Esophagus (tissue), 2 donors: ENCODE results near the gene SRGN. TPM values are rescaled to one million over a fixed set of nuclear protein-coding genes. Genes with fewer than 3 reads are reported as not detected.

ENCODE experiments used
- H3K27ac ChIP-seq, 2 donors: one replicate each; pipeline ENCODE4 v1.5.1; 2013; ENCODE audit warnings: low read depth in 2 of 2, mild to moderate bottlenecking in 2 of 2, inconsistent platforms in 1 of 2, low read length in 1 of 2, moderate library complexity in 1 of 2
- H3K27me3 ChIP-seq, 2 donors: one replicate each; pipeline ENCODE4 v1.6.1; 2013; ENCODE audit warnings: low read length in 2 of 2, control low read depth in 1 of 2, mild to moderate bottlenecking in 1 of 2; ENCODE audit not compliant: insufficient read depth in 2 of 2, control insufficient read depth in 1 of 2
- H3K36me3 ChIP-seq, 2 donors: one replicate each; pipeline ENCODE4 v1.6.1; 2013; ENCODE audit warnings: low read length in 1 of 2; ENCODE audit not compliant: control insufficient read depth in 2 of 2, insufficient read depth in 2 of 2
- H3K4me1 ChIP-seq, 2 donors: one replicate each; pipeline ENCODE4 v1.6.1; 2013; ENCODE audit warnings: low read length in 1 of 2; ENCODE audit not compliant: control insufficient read depth in 2 of 2, insufficient read depth in 2 of 2
- H3K4me3 ChIP-seq, 2 donors: one replicate each; pipeline ENCODE4 v1.5.1; 2013; ENCODE audit warnings: low read length in 2 of 2, mild to moderate bottlenecking in 2 of 2, low read depth in 1 of 2, moderate library complexity in 1 of 2
- H3K9me3 ChIP-seq, 2 donors: one replicate each; pipeline ENCODE4 v1.6.1; 2013; ENCODE audit warnings: mild to moderate bottlenecking in 2 of 2, low read depth in 1 of 2, low read length in 1 of 2, moderate library complexity in 1 of 2; ENCODE audit not compliant: control insufficient read depth in 2 of 2, insufficient read depth in 1 of 2
- WGBS, 2 donors: extraction: QIAGEN DNeasy Blood & Tissue Kit; methylation state at CpG; one replicate each; pipeline ENCODE4 v1.1.7; 2013; 5-methylcytosine and 5-hydroxymethylcytosine counted together
- polyA plus RNA-seq, 2 donors: library from polyadenylated mRNA; stranded (reverse); fragments of 200-250 nt; gene quantifications; one replicate each; pipeline ENCODE4 v1.2.3, GENCODE V29; 2013
- donor health status: healthy with polysubstance abuse.
- donor health status: Bipolar disorder and iron deficiency.

Gene SRGN
- polyA plus RNA-seq, 2 donors = 7.3 to 14.9 TPM

- Histone ChIP-seq H3K4me1 (no peaks in the 10 kb centered on the region), H3K4me3 (peak overlapping the region in 1 of 2 donors; percentile 12), H3K36me3 (no peaks in the 10 kb centered on the region), H3K27me3 (no peaks in the 10 kb centered on the region), H3K27ac (peak overlapping the region in 1 of 2 donors; percentile 59), H3K9me3 (no peaks in the 10 kb centered on the region)
- WGBS, 2 donors = 44% methylated on average over 9 of the region's 9 CpGs
Measured at GRCh38 chr10:69086001-69086509, 1.8 kb upstream of the SRGN start.

GRCh38 chr10:69088471-69088769 lies 517 bp downstream of the SRGN start:
- Histone ChIP-seq H3K36me3 (no peaks in the 10 kb centered on the region), H3K27ac (peak overlapping the region; percentile 78 to 87), H3K4me3 (peak overlapping the region; percentile 26 to 37), H3K4me1 (no peaks in the 10 kb centered on the region), H3K27me3 (no peaks in the 10 kb centered on the region), H3K9me3 (no peaks in the 10 kb centered on the region)
- 59 to 70% methylated on average over 3 of the region's 3 CpGs for WGBS, 2 donors

DNA sequence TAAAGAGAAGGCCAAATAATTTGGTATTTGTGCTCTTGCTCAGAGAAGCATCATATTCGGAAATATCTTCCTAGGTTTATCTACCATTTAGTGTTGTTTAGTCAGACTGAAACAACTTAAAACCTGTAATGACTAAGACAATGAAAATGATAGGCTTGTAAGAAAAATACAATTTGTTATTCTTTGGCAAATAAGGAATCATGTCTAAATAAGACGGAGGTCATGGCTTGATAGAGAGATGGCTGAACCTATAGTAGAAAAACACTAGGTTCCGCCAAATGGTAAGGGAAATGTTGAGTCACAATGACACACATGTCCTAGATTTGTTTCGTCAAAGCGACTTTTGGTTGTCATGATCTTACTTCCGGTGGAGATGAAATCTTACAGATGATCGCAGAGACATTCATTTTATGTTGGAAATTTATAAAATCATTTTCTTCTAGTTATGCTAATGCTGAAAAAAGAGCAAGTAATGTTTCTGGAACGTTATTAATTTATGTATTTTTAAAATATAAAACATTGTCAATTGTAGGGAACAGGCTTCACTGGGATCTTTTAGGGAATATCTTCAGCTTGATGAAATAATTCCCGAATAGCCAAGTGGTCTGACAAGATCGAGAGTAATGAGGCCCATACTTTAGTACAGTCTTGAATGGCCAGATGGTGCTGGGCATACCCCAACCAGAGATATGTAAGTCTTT lies 1.0 kb downstream of the SRGN start:
- 69 to 74% methylated on average over 10 of the region's 10 CpGs for WGBS, 2 donors
- Histone ChIP-seq H3K9me3 (no peaks in the 10 kb centered on the region), H3K4me1 (no peaks in the 10 kb centered on the region), H3K36me3 (no peaks in the 10 kb centered on the region), H3K4me3 (peak overlapping the region in 1 of 2 donors; percentile 37), H3K27ac (peak overlapping the region; percentile 53 to 57), H3K27me3 (no peaks in the 10 kb centered on the region)

DNA sequence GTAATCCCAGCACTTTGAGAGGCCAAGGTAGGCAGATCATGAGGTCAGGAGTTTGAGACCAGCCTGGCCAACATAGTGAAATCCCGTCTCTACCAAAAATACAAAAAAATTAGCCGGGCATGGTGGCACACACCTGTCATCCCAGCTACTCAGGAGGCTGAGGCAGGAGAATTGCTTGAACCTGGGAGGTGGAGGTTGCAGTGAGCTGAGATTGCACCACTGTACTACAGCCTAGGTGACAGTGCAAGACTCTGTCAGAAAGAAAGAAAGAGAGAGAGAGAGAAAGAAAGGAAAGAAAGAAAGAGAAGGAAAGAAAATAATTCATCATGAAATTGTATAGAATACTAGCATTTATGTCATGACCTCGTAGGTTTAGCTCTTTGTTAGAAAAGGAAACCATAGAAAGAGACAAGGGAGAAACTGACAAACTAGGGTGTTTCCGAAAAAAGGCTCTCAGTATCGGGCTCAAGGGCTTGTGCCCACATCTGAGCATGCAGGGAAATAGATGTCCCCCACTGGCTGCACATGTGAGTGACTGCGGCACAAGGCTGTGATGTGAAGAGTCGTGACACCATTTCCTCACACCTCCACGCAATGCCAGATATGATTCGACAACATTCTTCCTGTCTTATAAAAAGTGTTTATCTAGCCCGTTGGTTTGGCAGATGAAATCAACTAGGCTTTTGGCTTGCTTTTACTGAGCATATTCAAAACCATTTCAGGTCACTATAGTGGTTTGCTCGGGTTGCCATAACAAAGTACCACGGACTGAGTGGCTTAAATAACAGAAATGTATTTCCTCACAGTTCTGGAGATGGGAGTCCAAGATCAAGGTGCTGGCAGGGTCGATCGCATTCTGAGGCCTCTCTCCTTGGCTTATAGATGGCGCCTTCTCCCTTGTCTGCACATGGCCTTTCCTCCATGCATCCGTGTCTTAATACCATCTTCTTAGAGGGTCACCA lies 2.0 kb downstream of the SRGN start:
- Histone ChIP-seq H3K9me3 (no peaks in the 10 kb centered on the region), H3K27me3 (no peaks in the 10 kb centered on the region), H3K4me3 (no peak overlapping the region), H3K27ac (peak overlapping the region; percentile 40 to 74), H3K4me1 (no peaks in the 10 kb centered on the region), H3K36me3 (no peaks in the 10 kb centered on the region)
- 64 to 66% methylated on average over 16 of the region's 16 CpGs for WGBS, 2 donors

- no peaks in the 10 kb centered on the region for H3K27me3 ChIP-seq
- no peaks in the 10 kb centered on the region for H3K4me1 ChIP-seq
- no peak overlapping the region for H3K4me3 ChIP-seq
- 75 to 89% methylated on average over 1 of the region's 1 CpG for WGBS, 2 donors
- H3K36me3 ChIP-seq = no peaks in the 10 kb centered on the region
- no peaks in the 10 kb centered on the region for H3K9me3 ChIP-seq
- H3K27ac ChIP-seq = peak overlapping the region in 1 of 2 donors; percentile 74
Measured at GRCh38 chr10:69090685-69091084, 2.8 kb downstream of the SRGN start.

- Histone ChIP-seq H3K27ac (peak overlapping the region in 1 of 2 donors; percentile 18), H3K4me3 (no peak overlapping the region), H3K27me3 (no peaks in the 10 kb centered on the region), H3K36me3 (no peaks in the 10 kb centered on the region), H3K9me3 (no peaks in the 10 kb centered on the region), H3K4me1 (no peaks in the 10 kb centered on the region)
- WGBS, 2 donors = 57 to 58% methylated on average over 8 of the region's 8 CpGs
Measured at GRCh38 chr10:69091143-69091651, 3.3 kb downstream of the SRGN start.

DNA sequence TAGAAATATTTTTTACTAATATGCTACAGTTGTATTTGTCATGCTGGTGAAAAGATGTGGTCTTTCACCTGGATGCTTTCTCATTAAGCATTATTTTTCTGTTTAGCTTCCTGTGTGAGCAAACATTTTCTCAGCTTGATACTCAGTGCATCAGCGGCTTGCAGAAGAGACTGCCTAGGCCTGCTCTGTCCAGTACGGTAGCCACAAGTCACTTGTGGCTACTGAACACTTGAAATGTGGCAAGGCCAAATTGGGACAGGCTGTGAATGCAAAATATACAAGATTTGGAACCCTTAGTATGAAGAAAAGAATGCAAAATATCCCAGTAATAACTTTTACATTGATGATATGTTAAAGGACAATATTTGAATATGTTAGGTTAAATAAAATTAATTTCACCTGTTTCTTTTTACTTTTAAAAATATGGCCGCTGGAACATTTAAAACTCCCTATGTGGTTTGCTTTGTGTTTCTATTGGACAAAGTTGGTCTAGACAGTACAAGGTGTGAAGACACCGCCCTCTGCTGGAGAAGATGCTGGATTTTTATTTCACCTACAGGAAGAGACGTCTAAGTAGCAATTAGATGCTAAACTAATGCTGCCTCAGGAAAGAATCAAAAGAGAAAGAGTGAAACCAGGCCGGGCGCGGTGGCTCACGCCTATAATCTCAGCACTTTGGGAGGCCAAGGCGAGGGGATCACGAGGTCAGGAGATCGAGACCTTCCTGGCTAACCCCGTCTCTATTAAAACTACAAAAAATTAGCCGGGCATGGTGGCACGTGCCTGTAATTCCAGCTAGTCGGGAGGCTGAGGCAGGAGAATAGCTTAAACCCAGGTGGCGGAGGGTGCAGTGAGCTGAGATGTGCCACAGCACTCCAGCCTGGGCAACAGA lies 5.3 kb downstream of the SRGN start:
- Histone ChIP-seq H3K27ac (peak overlapping the region in 1 of 2 donors; percentile 46), H3K27me3 (no peaks in the 10 kb centered on the region), H3K9me3 (no peaks in the 10 kb centered on the region), H3K36me3 (no peaks in the 10 kb centered on the region), H3K4me3 (no peak overlapping the region), H3K4me1 (no peaks in the 10 kb centered on the region)
- WGBS, 2 donors = 46 to 50% methylated on average over 17 of the region's 17 CpGs

GRCh38 chr10:69093933-69094332 lies 6.0 kb downstream of the SRGN start:
- H3K4me1 ChIP-seq = no peaks in the 10 kb centered on the region
- H3K36me3 ChIP-seq = no peaks in the 10 kb centered on the region
- no peaks in the 10 kb centered on the region for H3K27me3 ChIP-seq
- no peak overlapping the region for H3K27ac ChIP-seq
- 91 to 93% methylated on average over 1 of the region's 1 CpG for whole genome bisulfite sequencing, 2 donors
- no peaks in the 10 kb centered on the region for H3K9me3 ChIP-seq
- no peak overlapping the region for H3K4me3 ChIP-seq

DNA sequence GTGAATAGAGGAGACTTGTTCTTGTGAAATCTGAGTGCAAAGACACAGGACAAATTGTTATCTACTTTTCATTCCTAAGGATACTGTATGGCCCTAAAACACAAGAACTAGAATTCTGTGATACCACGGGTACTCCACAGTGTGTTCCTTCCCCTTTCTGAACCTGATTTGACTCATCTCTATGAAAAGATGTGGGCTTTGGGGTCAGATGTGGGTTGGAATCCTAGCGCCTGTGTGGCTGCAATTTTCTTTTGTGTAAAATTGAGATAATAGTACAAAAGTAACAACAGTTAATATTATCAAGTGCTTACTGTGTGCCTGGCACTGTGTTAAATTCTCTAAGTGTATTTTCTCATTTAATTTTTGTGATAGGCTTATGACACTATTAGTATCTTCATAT lies 8.1 kb downstream of the SRGN start:
- no peak overlapping the region for H3K27ac ChIP-seq
- 53 to 81% methylated on average over 2 of the region's 2 CpGs for WGBS, 2 donors
- H3K4me3 ChIP-seq = no peak overlapping the region

More for the DNA sequence above, 8.1 kb downstream of the SRGN start:
- no peaks in the 10 kb centered on the region for H3K36me3 ChIP-seq
- H3K9me3 ChIP-seq = no peaks in the 10 kb centered on the region
- H3K4me1 ChIP-seq = no peaks in the 10 kb centered on the region
- H3K27me3 ChIP-seq = no peaks in the 10 kb centered on the region
